Glomerular endothelial cell (primary cell): ENCODE measurements around the gene EFNB2. TPM values are rescaled to one million over a fixed set of nuclear protein-coding genes. Genes with fewer than 3 reads are reported as not detected.
A peak's percentile ranks its signal among the peaks of the same experiment; 100 is the strongest.

Experiments used
- DNase-seq: peaks from one replicate; pipeline ENCODE4 v3.0.0-alpha.2; 2011; ENCODE audit warnings: low read depth, low spot score; ENCODE audit errors: extremely low read depth
- total RNA-seq: library from RNA; depleted of rRNA; stranded (reverse); fragments of >200 nt; gene quantifications from 2 replicates; pipeline ENCODE4 v1.2.3, GENCODE V29; 2015

Gene EFNB2, protein sequence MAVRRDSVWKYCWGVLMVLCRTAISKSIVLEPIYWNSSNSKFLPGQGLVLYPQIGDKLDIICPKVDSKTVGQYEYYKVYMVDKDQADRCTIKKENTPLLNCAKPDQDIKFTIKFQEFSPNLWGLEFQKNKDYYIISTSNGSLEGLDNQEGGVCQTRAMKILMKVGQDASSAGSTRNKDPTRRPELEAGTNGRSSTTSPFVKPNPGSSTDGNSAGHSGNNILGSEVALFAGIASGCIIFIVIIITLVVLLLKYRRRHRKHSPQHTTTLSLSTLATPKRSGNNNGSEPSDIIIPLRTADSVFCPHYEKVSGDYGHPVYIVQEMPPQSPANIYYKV
- total RNA-seq, result 62.0 and 164 TPM in 2 replicates

DNA sequence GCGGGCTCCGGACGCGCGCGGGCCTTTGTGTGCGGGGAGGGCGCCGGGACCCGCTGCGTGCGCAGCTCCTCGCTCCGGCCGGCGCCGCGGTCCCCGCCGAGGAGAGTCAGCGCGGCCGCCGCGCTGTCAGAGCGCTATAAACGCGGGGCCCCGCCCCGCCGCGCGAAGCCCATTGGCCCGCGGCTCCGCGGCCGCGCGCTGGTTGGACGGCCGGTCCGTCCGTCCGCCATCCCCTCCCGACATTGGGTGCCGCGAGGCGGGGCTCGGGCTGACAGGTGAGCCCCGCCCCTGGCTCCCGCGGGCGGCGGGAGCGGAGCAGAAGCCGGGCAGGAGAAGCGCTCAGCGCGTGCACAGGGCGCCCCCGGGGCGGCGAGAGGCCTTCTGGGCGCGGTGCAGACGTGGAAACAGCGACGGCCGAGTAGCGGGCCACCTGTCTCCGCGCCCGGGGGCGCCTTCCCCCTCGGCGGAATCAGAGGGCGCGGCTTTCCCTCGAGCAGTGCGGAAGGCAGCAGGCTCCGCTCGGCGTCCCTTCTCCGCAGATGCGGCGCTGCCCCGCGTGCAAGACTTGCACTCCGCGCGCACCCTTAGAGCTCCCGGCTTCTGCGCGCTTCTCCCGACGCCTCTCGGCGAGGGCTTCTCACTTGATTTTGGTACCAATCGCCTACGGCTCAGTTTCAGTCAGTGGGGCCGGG, at the start of gene EFNB2:
TSS of gene EFNB2 (minus strand) at position 111 of the 692 bp plus-strand sequence. CDS start 698 bp downstream, outside the sequence.
- no peak for DNase-seq

DNA sequence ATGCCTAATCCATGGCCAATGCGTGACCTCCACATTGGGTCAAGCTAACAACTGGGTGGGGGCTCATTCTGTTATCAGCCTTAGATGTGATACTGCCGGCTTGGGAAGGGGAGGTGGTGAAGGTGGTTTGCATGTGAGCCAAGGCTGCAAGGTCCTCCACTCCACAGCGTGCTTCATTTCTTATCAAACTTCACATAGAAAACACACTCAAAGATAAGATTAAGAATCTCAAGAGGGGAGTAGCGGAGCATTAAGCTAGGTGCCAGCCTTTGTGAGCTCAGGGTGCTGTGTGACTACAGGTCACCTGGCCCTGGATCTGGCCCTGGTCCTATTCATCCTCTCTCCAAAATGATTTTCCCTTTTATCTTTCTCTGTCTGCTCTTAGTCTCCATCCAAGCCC, 45.8 kb upstream of the EFNB2 start:
- no peak for DNase-seq

DNA sequence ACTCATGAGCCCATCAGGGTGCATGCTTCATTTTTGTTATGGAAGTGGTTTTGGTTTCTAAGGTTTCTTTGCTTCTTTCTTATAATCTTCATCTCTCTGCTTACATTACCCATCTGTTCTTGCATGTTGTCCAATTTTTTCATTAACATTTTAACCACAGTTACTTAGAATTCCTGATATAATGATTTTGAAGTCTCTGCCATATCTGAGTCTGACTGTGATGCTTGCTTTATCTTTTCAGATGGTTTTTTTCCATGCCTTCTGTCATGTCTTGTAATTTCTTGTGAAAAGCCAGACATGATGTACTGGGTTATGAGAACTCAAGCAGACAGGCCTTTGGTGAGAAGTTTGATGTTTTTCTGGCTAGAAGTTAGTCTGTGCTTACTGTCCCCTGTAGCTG, 40.4 kb upstream of the EFNB2 start:
- no peak for DNase-seq

DNA sequence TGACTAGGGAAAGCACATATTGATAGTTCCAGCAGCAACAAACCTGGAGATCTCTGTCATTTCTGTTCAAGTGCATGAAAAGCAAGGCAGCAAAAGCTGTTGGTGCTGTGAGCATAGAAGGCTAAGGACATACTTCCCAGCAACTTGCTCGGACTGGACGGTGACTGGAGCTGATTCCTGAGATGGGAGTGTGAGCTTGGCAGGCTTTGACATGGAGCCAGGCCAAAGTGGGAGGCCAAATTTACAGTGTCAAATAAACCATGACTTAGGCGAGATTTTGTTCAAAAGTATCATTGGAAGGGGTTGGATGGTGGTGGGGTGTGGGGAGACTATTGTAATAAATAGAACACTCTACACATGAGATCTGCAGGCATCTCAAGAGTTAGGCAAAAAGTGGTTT, 38.4 kb upstream of the EFNB2 start:
- no peak for DNase-seq

DNA sequence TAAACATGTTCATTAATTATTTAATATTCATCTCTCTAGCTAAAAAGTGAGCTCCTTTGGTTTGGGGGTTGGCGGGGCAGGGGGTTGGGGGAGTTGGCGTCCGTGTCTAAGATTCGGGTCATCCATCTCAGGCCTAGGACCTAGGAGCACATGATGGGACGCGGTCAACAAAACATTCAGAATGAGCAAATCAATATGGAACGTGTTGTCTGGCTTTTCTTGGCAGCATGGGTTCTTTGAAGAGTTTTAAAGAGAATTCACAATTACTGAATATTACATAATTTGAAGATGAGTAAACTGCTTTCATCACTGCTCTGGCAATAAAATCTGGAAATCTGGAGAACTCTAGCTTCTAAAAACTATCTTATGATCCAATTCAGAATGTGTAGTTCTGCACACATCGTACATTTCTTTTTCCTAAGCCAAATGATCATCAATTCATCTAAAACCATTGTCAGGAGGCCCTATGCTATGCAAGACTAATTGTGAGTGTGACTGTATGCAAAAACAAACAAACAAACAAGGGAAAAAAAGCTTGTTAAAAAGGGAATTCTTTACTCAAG, 37.9 kb upstream of the EFNB2 start:
- no peak for DNase-seq

DNA sequence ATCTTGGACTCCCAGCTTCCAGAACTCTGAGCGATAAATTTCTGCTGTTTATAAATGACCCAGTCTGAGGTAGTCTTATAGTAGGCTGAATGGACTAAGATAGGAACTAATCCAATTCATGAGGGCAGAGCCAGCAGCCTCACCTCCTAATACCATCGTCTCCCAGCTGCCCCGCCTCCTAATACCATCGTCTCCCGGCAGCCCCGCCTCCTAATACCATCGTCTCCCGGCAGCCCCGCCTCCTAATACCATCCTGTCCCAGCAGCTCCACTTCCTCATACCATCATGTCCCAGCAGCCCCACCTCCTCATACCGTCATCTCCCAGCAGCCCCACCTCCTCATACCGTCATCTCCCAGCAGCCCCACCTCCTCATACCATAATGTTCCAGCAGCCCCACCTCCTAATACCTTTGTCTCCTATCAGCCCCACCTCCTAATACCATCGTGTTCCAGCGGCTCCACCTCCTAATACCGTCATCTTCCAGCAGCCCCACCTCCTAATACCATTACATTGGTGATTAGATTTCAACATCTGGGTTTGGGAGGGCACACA, 34.9 kb upstream of the EFNB2 start:
- no peak for DNase-seq

DNA sequence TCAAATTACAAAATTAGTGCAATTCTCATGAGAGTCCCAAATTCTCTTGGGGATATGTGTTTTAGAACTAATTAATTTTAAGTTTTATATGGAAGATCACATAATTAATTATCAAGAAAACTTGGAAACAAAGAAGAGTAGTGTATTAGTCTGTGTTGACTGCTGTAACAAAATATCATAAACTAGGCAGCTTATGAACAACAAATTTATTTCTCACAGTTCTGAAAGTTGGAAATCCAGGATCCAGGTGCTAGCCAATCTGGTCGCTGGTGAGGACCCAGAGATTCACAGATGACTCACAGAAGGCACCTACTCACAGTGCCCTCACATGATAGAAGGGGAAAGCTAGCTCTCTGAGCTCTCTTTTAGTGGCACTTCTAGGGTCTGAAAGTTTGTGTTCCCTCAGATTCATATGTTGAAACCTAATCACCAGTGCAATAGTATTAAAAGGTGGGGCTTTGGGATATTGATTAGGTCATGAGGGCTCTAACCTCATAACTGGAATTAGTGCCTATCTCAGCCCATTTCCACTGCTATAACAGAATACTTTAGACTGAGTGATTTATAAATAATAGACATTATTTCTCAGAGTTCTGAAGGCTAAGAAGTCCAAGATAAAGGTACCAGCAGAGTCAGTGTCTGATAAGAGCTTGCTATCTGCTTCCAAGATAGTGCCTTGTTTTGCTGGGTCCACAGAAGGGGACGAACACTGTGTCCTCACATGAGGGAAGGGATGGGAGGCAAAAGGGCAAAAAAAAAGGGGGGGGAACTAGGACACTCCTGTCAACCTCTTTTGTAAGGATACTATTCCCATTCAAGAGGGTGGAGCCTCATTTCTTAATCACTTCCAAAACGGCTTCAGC, 34.0 kb upstream of the EFNB2 start:
- DNase-seq, result no peak

DNA sequence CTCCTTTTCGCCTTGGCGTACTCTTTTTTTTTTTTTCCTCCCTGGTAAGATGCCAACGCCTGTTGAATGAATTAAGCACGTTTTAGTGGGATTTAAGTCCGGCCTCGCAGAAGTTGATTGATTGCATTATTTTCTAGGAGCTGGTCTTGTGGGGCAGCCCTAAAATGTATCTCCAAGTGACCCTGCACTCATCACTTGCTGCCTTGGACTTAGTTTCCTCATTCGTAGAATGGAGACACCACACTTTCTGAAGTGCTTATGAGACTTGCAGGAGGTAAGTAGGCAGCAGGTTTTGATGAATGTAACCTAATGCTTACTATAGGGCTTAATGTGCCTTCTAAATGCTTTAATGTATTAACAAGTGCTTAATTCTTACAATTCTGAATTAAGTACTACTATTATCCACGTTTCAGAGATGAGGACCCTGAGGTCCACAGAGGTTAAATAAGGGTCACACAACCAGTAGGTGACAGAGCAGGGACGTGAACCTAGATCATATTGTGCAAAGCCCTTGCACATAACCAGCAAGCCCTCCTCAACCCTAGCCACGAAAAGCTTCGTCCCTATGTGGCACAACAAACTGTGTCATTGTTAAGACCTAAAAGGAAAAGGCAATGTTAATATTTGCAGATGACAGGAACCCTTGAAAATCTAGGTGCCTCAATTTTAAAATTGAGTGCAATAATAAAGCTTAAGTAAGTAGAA, 33.0 kb upstream of the EFNB2 start:
- no peak for DNase-seq

DNA sequence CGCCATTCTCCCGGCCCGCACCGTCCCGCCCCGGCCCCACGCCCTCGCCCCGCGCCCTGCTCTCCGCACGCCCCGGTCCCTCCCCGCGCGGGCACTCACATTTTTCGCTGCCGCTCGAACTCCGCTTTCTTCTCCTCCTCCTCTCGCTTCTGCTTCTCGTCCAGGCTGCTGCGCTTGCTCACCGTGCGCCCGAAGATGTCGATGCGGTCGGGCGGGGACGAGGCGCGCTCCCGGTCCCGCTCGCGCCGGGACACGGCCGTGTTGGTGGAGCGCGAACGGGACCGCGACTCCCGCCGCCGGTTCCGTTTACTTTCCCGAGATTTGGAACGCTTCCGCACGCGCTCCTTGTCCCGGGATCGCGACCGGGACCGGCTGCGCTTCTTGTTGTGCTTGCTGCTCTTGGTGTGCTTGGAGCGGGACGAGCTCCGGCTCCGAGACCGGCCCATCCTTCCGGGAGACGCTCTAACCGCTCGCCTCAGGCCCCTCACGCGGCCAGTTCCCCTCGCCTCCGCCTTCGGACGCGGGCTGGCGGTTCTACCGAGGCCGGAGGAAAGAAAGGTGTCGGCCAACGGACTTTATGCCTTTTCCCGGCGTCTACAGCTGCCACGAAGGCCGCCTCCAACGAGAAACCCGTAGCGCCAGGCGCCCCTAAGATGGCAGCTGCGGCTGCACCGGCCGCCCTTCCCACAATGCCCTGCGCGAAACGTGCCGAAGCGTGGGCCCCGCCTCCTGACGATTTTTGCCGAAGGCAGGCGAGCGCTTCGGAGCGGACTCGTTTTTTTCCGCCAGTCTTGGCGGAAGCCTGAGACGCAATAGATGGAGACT, 32.2 kb upstream of the EFNB2 start, which contains the start of gene ARGLU1:
TSS of gene ARGLU1 (minus strand) at position 664 of the 825 bp plus-strand sequence. CDS start at position 446, 218 bp downstream.
- DNase-seq, result peak; percentile 72

DNA sequence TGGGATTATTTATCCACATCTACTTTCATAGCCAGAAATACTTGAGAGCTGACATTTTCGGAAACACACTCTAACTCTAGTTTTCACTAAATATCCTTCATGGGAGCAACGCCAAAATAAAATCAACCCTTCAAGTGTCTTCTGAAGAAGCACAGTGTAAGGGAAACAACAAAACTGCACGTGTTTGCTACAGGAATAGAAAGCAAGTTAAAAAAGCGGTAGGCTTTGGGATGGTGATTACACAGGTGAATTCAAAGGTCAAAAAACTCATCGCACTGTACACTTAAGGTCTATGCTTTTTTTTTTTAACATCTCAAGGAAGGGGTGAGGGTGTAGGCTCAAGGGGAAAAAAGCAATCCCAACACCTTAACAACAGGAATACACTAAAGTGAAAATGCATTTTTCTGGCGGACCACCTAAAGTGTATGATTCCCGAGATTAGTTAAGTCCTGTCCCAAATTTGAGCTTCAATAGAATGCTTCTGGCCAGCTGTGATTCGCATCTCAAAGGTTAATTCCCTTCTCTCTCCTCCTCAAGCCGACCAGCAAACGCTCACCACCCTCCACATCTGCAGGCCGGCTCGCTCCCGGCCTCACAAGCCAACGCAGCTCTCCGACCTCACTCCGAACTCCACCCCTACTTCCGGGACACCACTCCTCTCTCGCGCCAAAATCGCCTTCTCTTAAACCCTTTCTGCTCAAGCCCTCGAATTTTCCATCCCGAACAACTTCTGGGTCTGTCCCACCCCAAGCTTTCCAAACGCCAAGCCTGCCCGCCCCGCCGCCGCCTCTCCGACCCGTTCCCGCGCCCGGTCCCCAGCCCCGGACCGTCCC, 31.4 kb upstream of the EFNB2 start:
- no peak for DNase-seq

DNA sequence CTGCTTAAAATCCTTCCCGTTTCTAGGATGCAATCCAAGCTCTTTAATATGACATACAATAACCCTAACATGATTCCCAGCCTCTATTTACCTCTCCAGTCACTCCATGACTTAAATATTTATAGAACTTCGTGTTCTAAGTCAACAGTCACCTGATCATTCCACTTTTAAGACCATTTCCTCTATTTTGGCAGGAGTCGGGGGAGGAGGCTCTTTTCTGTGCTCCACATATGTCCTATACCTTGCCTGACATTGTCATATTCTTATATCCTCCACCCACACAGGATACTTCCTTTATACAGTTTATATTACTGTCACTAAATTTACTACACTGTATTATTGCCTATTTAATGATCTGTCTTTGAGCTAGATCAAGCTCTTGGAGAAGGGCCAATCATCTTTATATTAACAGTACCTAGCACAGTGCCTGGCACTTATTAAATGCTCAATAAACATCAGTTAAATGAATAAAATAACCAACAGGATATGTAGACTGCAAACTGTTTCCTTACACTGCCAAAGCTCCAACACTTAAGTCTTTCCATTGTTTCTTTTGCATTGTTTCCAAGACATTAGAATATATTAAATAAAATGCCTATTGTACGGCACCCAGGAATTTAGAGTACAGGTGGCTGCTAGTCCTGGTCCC, 29.8 kb upstream of the EFNB2 start:
- DNase-seq, result no peak

DNA sequence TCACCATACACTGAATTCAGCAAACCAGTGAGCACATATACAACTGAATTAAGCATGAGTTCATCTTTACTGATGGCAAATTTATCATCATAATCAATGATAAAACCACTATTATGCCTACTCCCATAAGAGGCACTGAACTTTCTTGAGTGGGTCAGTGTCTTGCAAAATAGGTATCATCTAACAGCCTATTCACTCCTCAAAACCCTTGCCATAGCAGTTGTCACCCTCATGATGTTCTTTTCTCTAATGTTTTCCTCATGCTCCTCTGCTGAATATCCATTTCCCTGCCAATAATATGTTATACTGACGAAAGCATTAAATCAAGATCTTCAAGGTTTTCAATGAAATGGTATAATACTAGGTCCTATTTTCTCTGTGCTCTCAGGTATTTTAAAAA, 26.8 kb upstream of the EFNB2 start:
- no peak for DNase-seq

DNA sequence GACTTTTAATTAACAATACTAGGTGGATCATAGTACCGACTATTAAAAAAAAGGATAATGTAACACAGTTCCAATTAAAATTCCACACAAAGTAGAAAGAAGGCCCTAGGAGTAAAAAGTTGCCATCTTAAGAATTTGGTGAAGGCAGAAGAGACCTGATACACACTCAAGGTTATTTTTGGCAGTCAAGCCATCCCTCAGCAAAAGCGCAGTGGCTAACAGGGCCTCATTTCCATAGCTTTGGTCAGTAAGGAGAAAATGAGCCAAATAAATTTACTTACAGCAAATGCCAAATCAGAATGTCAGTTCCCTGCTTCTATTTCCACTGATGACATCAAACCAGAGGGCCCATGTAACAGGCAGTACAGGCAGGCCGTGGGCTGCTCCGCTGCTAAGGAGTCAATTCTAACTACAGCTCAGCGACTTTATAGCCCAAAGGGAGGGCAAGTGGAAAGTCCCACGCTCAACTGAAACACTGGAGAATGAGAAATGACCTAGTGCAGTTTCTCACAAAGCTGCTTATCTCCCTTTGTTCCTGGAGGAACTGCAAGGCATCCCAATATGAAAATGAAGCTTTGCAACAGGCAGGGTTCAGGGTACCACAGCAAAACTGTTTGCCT, 26.2 kb upstream of the EFNB2 start:
- no peak for DNase-seq

DNA sequence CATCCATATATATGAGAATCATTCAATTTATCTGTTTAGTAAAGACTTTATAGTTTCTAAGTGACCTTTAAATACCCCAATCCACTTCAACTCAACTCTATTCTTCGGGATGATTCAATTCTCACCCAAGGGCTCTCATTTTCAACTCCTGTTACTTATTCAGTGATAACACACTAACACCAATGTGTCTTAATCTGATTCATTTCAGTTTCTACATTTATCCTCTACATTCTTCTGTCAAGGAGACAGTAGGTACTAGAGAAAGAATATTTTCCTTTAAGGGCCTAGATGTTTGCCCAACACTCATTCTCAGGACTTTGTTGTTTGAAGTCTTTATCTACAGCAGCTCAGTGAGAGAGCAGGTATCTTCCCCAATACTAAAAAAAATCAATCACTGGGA, 25.4 kb upstream of the EFNB2 start:
- no peak for DNase-seq

DNA sequence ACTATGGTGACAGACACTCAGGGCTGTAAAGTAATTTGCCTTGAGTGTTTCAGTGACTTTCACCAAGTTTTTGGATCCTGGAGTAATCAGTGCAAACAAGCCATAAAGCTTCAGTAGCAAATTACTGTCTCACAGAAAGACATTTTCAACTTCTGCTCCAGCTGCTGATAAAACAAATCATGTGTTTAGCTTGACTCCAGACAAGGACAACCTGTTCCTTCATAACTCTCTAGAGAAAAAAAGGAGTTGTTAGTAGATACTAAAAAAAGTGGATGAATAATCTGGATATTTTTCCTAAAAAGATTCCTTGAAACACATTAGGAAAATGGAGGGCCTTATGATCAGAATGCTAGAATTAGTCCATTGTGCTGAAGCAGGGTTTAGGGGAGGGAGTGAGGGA, 23.1 kb upstream of the EFNB2 start:
- DNase-seq, result no peak

DNA sequence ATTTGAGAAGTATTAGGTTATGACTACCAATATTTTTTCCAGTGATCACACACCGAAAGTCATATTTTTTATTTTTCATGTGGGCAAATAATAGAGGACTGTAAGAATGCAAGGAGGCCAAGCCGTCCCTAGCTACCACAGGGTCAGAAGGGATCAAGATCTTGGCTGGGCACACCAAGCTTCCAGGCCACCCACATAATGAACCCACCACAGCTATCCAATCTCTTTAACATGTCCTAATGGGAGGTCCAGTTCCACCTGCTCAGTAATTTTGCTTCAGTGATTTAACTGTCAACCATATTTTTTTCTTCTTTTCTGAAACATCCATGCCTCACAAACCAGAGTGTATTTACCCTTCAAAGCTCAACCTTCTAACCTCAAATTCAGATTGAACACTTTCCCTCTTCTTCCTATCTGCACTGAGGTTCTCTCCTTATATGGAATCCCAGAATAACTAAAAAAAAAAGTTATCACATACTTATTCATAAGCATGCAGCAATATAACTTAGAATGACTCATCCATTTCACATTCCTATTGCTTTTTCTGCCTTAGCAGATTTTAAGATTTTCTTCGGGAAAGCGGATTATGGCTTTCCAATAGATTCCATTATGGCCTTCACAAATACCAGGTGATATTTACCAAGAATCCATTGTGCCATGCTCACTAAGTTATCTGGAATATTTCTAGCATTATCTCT, 20.3 kb upstream of the EFNB2 start:
- DNase-seq, result no peak

DNA sequence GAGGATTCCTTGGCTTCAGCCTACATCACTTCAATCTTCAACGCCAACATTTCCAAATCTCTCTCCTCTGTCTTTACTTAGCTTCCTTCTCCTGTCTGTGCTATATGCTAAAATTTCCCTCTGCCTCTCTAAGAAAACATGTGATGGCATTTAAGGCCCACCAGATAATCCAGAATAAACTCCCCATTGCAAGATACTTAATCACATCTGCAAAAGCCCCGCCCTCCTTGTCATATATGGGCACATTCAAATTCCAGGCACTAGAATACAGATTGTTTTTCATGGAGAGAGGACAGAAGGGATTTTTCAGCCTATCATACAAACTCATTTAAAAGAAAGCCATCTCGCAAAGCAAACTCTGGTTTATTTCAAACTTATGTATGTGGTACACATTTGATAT, 16.3 kb upstream of the EFNB2 start:
- DNase-seq, result no peak
